Naive B cell (primary cell): Measurements from ENCODE around the gene KIF5A. TPM values are rescaled to one million over a fixed set of nuclear protein-coding genes. Genes with fewer than 3 reads are reported as not detected.
"Not testable (repeated sequence)": the region's sequence is repeated elsewhere in the genome, so short reads cannot be mapped to it uniquely, and the experiment has no call there.

Source experiments
- ATAC-seq, 2 donors: fragments of 150-1000 bp; cut with Tn5 transposase; 2 replicates each; pipeline ENCODE4 v1.10.0; 2021; ENCODE audit warnings: low read depth in 2 of 2, mild to moderate bottlenecking in 2 of 2, moderate library complexity in 2 of 2
- DNase-seq: peaks from one replicate; pipeline ENCODE4 v3.0.0; 2022
- H3K27ac Mint-ChIP-seq, 6 donors: one replicate each; pipeline ENCODE4 v1.8.0; 2020 to 2022; ENCODE audit warnings: mild to moderate bottlenecking in 6 of 6, mixed read lengths in 6 of 6, moderate library complexity in 5 of 6, inconsistent platforms in 2 of 6
- H3K27me3 Mint-ChIP-seq, 3 donors: one replicate each; pipeline ENCODE4 v1.8.0; 2021 to 2022; ENCODE audit warnings: mixed read lengths in 3 of 3, mild to moderate bottlenecking in 1 of 3
- H3K36me3 Mint-ChIP-seq, 2 donors: one replicate each; pipeline ENCODE4 v1.8.0; 2020 to 2022; ENCODE audit warnings: mixed read lengths in 2 of 2, inconsistent platforms in 1 of 2, mild to moderate bottlenecking in 1 of 2
- H3K4me1 Mint-ChIP-seq, 3 donors: one replicate each; pipeline ENCODE4 v1.8.0; 2020 to 2022; ENCODE audit warnings: mixed read lengths in 3 of 3, inconsistent platforms in 1 of 3, mild to moderate bottlenecking in 1 of 3, moderate library complexity in 1 of 3
- H3K4me3 Mint-ChIP-seq, 8 donors: one replicate each; pipeline ENCODE4 v1.8.0; 2020 to 2022; ENCODE audit warnings: mild to moderate bottlenecking in 8 of 8, mixed read lengths in 8 of 8, moderate library complexity in 8 of 8, inconsistent platforms in 2 of 8
- H3K9me3 Mint-ChIP-seq, 7 donors: one replicate each; pipeline ENCODE4 v1.8.0; 2020 to 2022; ENCODE audit warnings: mixed read lengths in 7 of 7, mild to moderate bottlenecking in 5 of 7, inconsistent platforms in 2 of 7, moderate library complexity in 1 of 7
- polyA plus RNA-seq, 6 donors: library from polyadenylated mRNA; unstranded; fragments of 300-500 nt; fragmentation: Illumina TruSeq; gene quantifications; one replicate each; pipeline ENCODE4 v1.2.3, GENCODE V29; 2021; ENCODE audit warnings: low read depth in 6 of 6

Gene KIF5A
- polyA plus RNA-seq, 6 donors from 2014 or later, result not detected

DNA sequence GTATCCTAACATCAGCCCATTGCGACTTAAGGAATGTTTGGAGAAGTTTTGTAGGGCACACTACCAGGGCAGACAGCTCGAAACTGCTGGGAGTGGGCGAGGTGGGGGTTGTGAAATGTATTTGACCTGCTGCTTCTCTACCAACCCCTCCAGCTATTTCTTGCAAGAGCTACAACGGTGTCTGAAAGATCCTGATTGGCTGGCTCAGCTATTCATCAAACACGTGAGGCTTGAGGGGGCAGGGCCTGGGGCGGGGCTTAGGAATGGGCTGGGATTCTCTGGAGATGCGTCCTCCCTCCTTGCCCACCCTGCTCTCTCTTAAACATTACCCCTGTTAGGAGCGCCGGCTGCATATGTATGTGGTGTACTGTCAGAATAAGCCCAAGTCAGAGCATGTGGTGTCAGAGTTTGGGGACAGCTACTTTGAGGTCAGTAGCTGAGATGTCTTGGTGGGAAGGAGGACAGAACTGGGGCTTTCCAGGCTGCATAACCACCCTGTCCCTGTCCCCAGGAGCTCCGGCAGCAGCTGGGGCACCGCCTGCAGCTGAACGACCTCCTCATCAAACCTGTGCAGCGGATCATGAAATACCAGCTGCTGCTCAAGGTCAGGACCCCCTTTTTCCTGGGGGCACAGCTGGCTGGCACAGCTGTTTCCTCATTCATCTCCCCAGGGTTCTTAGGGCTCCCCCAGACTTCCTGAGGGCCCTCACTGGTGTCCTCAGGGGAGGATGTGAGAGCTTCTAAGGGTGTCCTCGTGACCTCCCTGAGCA lies 64.5 kb downstream of the KIF5A start:
- ATAC-seq (peak; percentile 83 to 87), DNase-seq (peak; percentile 74)
- peaks cover 46 to 82% (median 64%) of the 10 kb centered on the region in 3 donors for H3K27me3 Mint-ChIP-seq
- peak overlapping the region in 4 of 6 donors; percentile 17 to 71 (median 43) for H3K27ac Mint-ChIP-seq
- H3K4me1 Mint-ChIP-seq, result peaks cover 36 to 57% (median 57%) of the 10 kb centered on the region in 3 donors
- no peaks in the 10 kb centered on the region for H3K36me3 Mint-ChIP-seq
- H3K9me3 Mint-ChIP-seq, result no peaks in the 10 kb centered on the region
- peak overlapping the region; percentile 10 to 81 (median 60) for H3K4me3 Mint-ChIP-seq

DNA sequence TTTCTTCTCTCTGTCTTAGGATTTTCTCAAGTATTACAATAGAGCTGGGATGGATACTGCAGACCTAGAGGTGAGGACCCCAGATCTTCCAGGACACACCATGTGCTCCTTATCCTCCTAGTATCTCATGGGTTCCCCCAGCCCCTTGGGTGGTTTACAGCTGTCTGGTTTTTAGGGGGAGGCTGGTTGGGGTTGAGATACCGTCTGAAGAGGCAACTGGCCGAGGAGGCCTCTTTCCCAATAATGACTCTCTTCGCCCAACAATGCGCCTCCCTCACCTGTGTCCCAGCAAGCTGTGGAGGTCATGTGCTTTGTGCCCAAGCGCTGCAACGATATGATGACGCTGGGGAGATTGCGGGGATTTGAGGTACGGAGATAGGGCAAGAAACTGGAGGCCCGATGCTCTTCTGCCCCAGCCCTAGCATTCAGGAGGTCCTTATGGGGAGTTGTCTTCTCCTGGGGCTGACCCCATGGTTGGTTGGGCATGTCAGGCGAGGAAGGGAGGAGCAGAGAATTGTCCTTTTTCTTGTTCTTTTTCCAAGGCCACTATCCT lies 65.2 kb downstream of the KIF5A start:
- H3K36me3 Mint-ChIP-seq, result no peaks in the 10 kb centered on the region
- DNase-seq, result no peak
- peak overlapping the region in 5 of 6 donors; percentile 38 to 87 (median 63) for H3K27ac Mint-ChIP-seq
- H3K9me3 Mint-ChIP-seq, result no peaks in the 10 kb centered on the region
- peaks cover 37 to 64% (median 61%) of the 10 kb centered on the region in 3 donors for H3K4me1 Mint-ChIP-seq
- no peak for ATAC-seq
- peaks cover 49 to 82% (median 62%) of the 10 kb centered on the region in 3 donors for H3K27me3 Mint-ChIP-seq
- peak overlapping the region; percentile 10 to 81 (median 60) for H3K4me3 Mint-ChIP-seq

DNA sequence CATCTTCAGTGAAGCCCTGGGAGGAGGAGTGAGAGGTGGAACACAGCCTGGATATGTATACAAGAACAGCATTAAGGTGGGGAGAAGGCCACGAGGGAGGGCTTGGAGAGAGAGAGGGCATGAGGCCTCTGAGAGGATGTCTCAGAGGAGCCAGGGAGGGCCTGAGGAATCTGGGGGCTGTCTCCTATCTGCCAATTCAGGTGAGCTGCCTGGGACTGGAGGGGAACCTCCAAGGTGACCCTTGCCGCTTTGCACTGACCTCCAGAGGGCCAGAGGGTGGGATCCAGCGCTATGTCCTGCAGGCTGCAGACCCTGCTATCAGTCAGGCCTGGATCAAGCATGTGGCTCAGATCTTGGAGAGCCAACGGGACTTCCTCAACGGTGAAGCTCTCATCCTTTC lies 65.8 kb downstream of the KIF5A start:
- H3K4me1 Mint-ChIP-seq, result peaks cover 37 to 64% (median 61%) of the 10 kb centered on the region in 3 donors
- H3K27ac Mint-ChIP-seq, result peak overlapping the region in 4 of 6 donors; percentile 37 to 87 (median 50)
- no peaks in the 10 kb centered on the region for H3K9me3 Mint-ChIP-seq
- no peaks in the 10 kb centered on the region for H3K36me3 Mint-ChIP-seq
- ATAC-seq (no peak), DNase-seq (no peak)
- peak overlapping the region in 1 of 8 donors; percentile 58 for H3K4me3 Mint-ChIP-seq
- peaks cover 50 to 82% (median 62%) of the 10 kb centered on the region in 3 donors for H3K27me3 Mint-ChIP-seq

DNA sequence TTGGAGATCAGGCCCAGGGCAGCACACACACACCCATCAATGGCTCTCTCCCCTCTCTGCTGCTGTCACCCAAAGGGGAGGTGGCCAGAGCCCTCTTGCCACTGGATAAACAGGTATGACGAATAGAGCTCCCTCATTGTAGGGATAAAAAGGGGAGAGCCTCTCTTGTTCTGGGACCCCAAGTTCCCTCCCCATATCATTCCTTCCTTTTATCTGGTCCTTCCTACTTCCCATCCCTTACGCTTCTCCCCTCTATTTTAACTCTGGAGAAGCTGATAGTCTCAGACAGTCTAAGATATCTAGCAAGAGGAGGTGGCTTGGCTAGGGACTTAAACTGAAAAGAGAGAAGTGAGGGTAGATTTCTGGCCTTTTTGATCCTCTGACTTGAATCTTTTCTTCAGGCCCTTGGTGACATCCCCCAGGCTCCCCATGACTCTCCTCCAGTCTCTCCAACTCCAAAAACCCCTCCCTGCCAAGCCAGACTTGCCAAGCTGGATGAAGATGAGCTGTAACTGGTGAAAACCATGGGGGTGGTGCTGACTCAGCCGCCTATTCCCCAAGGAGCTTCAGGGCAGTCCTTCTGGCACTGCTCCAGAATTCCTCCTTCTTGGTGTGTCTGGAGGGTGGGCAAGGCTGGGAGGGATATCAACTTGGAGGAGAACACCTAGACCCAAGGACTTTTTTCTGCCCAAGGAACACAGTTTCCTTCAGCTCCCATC lies 66.7 kb downstream of the KIF5A start:
- H3K9me3 Mint-ChIP-seq, result no peaks in the 10 kb centered on the region
- H3K4me1 Mint-ChIP-seq, result peaks cover 46 to 68% (median 65%) of the 10 kb centered on the region in 3 donors
- ATAC-seq (no peak), DNase-seq (no peak)
- peaks cover 54 to 85% (median 68%) of the 10 kb centered on the region in 3 donors for H3K27me3 Mint-ChIP-seq
- H3K27ac Mint-ChIP-seq, result peak overlapping the region in 3 of 6 donors; percentile 27 to 39 (median 37)
- peak overlapping the region in 1 of 8 donors; percentile 11 for H3K4me3 Mint-ChIP-seq
- H3K36me3 Mint-ChIP-seq, result no peaks in the 10 kb centered on the region

- Mint-ChIP-seq H3K4me1 (peaks cover 53 to 81% (median 68%) of the 10 kb centered on the region in 3 donors), H3K36me3 (no peaks in the 10 kb centered on the region), H3K27me3 (peaks cover 58 to 87% (median 77%) of the 10 kb centered on the region in 3 donors), H3K4me3 (peak overlapping the region in 1 of 8 donors; percentile 8), H3K9me3 (no peaks in the 10 kb centered on the region), H3K27ac (no peak overlapping the region)
- no peak for ATAC-seq
- no peak for DNase-seq
Measured at GRCh38 chr12:57617942-57618341, 68.1 kb downstream of the KIF5A start.

DNA sequence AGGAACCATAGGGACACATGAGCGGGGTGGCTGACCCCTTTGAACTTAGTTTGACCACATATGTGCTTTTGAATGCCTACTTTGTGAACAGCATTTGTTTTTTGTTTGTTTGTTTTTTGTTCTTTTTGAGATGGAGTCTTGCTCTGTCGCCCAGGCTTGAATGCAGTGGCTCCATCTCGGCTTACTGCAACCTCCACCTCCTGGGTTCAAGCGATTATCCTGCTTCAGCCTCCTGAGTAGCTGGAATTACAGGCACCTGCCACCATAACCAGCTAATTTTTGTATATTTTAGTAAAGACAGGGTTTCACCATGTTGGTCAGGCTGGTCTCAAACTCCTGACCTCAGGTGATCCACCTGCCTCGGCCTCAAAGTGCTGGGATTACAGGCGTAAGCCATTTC lies 68.6 kb downstream of the KIF5A start:
- H3K27ac Mint-ChIP-seq, H3K4me3 Mint-ChIP-seq, ATAC-seq, H3K36me3 Mint-ChIP-seq, DNase-seq, H3K9me3 Mint-ChIP-seq: not testable (repeated sequence)
- H3K4me1 Mint-ChIP-seq, result peaks cover 51 to 76% (median 63%) of the 10 kb centered on the region in 3 donors
- peaks cover 63 to 87% (median 82%) of the 10 kb centered on the region in 3 donors for H3K27me3 Mint-ChIP-seq

- H3K4me1 Mint-ChIP-seq, result peaks cover 45 to 71% (median 57%) of the 10 kb centered on the region in 3 donors
- no peak for ATAC-seq
- H3K4me3 Mint-ChIP-seq, result peak overlapping the region; percentile 38 to 91 (median 58)
- peaks cover 66 to 91% (median 87%) of the 10 kb centered on the region in 3 donors for H3K27me3 Mint-ChIP-seq
- no peaks in the 10 kb centered on the region for H3K9me3 Mint-ChIP-seq
- no peak for DNase-seq
- H3K36me3 Mint-ChIP-seq, result no peaks in the 10 kb centered on the region
- peak overlapping the region in 4 of 6 donors; percentile 15 to 86 (median 72) for H3K27ac Mint-ChIP-seq
Measured at GRCh38 chr12:57618966-57619433, 69.2 kb downstream of the KIF5A start.

DNA sequence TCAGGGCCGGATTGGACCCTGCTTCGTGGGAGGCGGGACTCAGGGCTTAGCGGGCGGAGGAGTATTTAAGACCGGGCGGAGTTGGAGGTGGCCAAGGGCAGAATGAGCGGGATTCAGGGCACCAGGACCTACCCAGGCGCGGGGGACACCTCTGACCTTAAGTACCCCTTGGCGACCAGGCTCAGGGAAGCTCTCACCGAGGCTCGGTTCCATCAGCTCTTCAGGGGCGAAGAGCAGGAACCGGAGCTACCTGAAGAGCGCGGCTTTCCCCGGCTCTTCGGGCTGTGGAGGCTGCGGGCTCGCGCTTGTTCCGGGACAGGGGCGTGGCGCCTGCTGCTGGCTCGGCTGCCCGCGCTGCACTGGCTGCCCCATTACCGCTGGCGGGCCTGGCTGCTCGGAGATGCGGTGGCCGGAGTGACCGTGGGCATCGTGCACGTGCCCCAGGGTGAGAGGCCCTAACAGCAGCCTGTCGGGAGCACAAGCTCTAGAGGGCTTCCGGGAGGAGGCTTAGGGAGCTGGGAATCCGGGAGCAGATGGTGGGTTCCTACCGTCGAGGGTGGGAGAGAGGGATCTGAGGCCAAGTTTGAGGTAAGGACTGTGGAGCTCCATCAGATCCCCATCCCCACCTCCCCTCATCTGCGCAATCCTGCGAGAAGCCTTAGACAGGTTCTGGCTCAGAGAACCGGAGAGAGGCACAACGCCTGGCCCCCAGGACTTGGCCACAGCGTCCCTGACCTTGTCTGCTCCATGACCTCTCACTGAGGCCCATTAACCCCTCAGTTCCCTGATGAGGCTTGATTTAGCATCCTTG lies 69.8 kb downstream of the KIF5A start:
- DNase-seq, result peak; percentile 25

GRCh38 chr12:57620245-57620935 lies 70.5 kb downstream of the KIF5A start:
- Mint-ChIP-seq H3K27ac (peak overlapping the region in 2 of 6 donors; percentile 26 to 57), H3K9me3 (no peaks in the 10 kb centered on the region), H3K4me1 (peaks cover 31 to 57% (median 44%) of the 10 kb centered on the region in 3 donors), H3K4me3 (peak overlapping the region; percentile 56 to 92 (median 87)), H3K27me3 (peaks cover 69 to 98% (median 98%) of the 10 kb centered on the region in 3 donors), H3K36me3 (no peaks in the 10 kb centered on the region)
- ATAC-seq, result peak in 1 of 2 donors; percentile 2
- DNase-seq, result no peak

More for the DNA sequence above, 69.8 kb downstream of the KIF5A start:
- Mint-ChIP-seq H3K36me3 (no peaks in the 10 kb centered on the region), H3K4me3 (peak overlapping the region in 7 of 8 donors; percentile 38 to 91 (median 71)), H3K9me3 (no peaks in the 10 kb centered on the region), H3K4me1 (peaks cover 39 to 64% (median 51%) of the 10 kb centered on the region in 3 donors), H3K27ac (no peak overlapping the region), H3K27me3 (peaks cover 64 to 98% (median 94%) of the 10 kb centered on the region in 3 donors)
- ATAC-seq, result peak; percentile 27 to 29

- H3K27me3 Mint-ChIP-seq, result peaks cover 76 to 98% (median 98%) of the 10 kb centered on the region in 3 donors
- peak overlapping the region; percentile 56 to 92 (median 87) for H3K4me3 Mint-ChIP-seq
- H3K4me1 Mint-ChIP-seq, result peaks cover 28 to 51% (median 38%) of the 10 kb centered on the region in 3 donors
- H3K9me3 Mint-ChIP-seq, result no peaks in the 10 kb centered on the region
- DNase-seq, result peak; percentile 24
- peak overlapping the region in 5 of 6 donors; percentile 13 to 84 (median 56) for H3K27ac Mint-ChIP-seq
- no peaks in the 10 kb centered on the region for H3K36me3 Mint-ChIP-seq
- ATAC-seq, result peak in 1 of 2 donors; percentile 17
Measured at GRCh38 chr12:57620936-57621496, 71.2 kb downstream of the KIF5A start.

- DNase-seq (peak; percentile 50), ATAC-seq (peak; percentile 69 to 75)
- H3K27ac Mint-ChIP-seq, result peak overlapping the region in 3 of 6 donors; percentile 57 to 84 (median 59)
- H3K27me3 Mint-ChIP-seq, result peaks cover 75 to 98% (median 98%) of the 10 kb centered on the region in 3 donors
- H3K4me3 Mint-ChIP-seq, result peak overlapping the region; percentile 56 to 92 (median 87)
- H3K9me3 Mint-ChIP-seq, result no peaks in the 10 kb centered on the region
- no peaks in the 10 kb centered on the region for H3K36me3 Mint-ChIP-seq
- peaks cover 28 to 51% (median 34%) of the 10 kb centered on the region in 3 donors for H3K4me1 Mint-ChIP-seq
Measured at GRCh38 chr12:57621497-57622292, 71.9 kb downstream of the KIF5A start.
